ENCODE data around the gene BRD3OS.

Gene BRD3OS

DNA sequence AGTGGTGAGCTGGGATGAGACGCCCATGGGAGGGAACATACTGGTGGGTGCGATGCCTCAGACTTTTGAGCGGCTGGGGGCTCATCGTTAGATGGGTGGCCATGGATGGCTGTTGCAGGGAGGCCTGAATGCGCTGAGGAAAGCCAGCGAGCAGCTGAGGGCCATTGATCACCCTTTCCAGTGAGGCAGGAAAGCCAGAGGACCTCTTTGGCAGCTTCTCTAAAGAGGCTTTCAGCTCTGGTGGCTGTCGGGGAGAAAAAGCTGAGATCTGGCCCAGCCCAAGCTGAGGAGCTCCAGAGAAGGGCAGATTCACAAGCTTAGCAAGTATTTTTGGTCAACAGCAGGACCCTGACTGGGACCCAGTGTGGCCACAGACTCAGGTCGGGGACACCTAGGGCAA lies 19.9 kb upstream of the BRD3OS start:
- TF ChIP-seq, protein P1, sequence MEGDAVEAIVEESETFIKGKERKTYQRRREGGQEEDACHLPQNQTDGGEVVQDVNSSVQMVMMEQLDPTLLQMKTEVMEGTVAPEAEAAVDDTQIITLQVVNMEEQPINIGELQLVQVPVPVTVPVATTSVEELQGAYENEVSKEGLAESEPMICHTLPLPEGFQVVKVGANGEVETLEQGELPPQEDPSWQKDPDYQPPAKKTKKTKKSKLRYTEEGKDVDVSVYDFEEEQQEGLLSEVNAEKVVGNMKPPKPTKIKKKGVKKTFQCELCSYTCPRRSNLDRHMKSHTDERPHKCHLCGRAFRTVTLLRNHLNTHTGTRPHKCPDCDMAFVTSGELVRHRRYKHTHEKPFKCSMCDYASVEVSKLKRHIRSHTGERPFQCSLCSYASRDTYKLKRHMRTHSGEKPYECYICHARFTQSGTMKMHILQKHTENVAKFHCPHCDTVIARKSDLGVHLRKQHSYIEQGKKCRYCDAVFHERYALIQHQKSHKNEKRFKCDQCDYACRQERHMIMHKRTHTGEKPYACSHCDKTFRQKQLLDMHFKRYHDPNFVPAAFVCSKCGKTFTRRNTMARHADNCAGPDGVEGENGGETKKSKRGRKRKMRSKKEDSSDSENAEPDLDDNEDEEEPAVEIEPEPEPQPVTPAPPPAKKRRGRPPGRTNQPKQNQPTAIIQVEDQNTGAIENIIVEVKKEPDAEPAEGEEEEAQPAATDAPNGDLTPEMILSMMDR (IDR thresholded peaks at IDR 0.05; ENCODE audit: low read depth, low read length) = no peak
- H3K4me3 ChIP-seq (replicated peaks in 1 of 2; ENCODE audit: low read depth in 2 of 2, low read length in 2 of 2) = no peak overlapping the region
- no peak for DNase-seq (ENCODE audit: low read depth in 2 of 2)

DNA sequence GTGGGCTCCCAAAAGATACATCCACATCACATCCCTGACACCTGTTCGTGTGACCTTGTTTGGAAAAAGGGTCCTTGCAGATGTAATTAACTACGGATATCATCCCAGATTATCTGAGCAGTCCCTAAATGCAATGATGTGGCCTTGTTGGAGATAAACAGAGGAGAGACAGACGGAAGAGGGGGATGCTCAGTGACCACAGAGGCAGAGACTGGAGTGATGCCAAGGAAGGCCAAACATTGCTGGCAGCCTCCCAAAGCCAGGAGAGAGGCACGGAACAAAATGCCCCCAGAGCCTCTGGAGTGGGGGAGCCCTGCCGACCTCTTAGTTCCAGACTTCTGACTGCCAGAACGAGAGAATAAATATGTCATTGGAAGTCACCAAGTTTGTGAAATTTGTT lies 18.1 kb upstream of the BRD3OS start:
- DNase-seq (ENCODE audit: low read depth in 2 of 2) = no peak
- TF ChIP-seq, protein P1 (IDR thresholded peaks at IDR 0.05; ENCODE audit: low read depth, low read length) = no peak
- no peak overlapping the region for H3K4me3 ChIP-seq (replicated peaks in 1 of 2; ENCODE audit: low read depth in 2 of 2, low read length in 2 of 2)

- no peak for DNase-seq (ENCODE audit: low read depth in 2 of 2)
- H3K4me3 ChIP-seq (replicated peaks in 1 of 2; ENCODE audit: low read depth in 2 of 2, low read length in 2 of 2) = no peak overlapping the region
- TF ChIP-seq, protein P1 (IDR thresholded peaks at IDR 0.05; ENCODE audit: low read depth, low read length) = no peak
These were observed 17.7 kb upstream of the BRD3OS start for GRCh38 chr9:134007571-134007970.

- TF ChIP-seq, protein P1 (IDR thresholded peaks at IDR 0.05; ENCODE audit: low read depth, low read length) = no peak
- no peak overlapping the region for H3K4me3 ChIP-seq (replicated peaks in 1 of 2; ENCODE audit: low read depth in 2 of 2, low read length in 2 of 2)
- peak in 1 of 2 donors; percentile 26 for DNase-seq (ENCODE audit: low read depth in 2 of 2)
These were observed 14.7 kb upstream of the BRD3OS start for GRCh38 chr9:134010310-134011173.

- TF ChIP-seq, protein P1 (IDR thresholded peaks at IDR 0.05; ENCODE audit: low read depth, low read length) = no peak
- no peak overlapping the region for H3K4me3 ChIP-seq (replicated peaks in 1 of 2; ENCODE audit: low read depth in 2 of 2, low read length in 2 of 2)
- DNase-seq (ENCODE audit: low read depth in 2 of 2) = no peak
These were observed 13.9 kb upstream of the BRD3OS start for GRCh38 chr9:134011401-134011800.

DNA sequence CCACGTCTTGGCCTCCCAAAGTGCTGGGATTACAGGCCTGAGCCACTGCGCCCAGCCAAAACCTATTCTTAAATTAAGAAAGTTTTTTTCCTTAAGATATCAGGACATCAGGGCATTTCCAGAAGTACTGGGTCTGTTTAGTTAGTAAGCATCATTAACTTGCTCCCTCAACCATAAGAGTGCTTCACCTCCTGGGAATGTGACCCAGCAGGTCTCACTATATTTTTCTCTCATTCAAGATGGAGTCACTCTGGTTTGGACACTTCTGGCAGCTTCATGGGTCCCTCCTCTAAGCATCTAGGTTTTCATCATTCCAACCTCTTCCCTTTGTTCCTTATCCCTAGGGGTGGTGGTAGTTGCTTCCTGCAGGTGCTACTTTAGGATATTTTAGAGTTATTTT lies 10.3 kb upstream of the BRD3OS start:
- no peak overlapping the region for H3K4me3 ChIP-seq (replicated peaks in 1 of 2; ENCODE audit: low read depth in 2 of 2, low read length in 2 of 2)
- TF ChIP-seq, protein P1 (IDR thresholded peaks at IDR 0.05; ENCODE audit: low read depth, low read length) = no peak
- DNase-seq (ENCODE audit: low read depth in 2 of 2) = no peak

Measured in cardiac fibroblast (primary cell).